Measurements from ENCODE around the gene HYAL3. TPM values are rescaled to one million over a fixed set of nuclear protein-coding genes. Genes with fewer than 3 reads are reported as not detected.

HYAL3 gene
- total and polyA plus RNA-seq, 10 of the 15 experiments (the other 5 are each of a cell fraction or from before 2014, with no cell fraction given) = 0.37 to 4.2 (median 2.8) TPM

DNA sequence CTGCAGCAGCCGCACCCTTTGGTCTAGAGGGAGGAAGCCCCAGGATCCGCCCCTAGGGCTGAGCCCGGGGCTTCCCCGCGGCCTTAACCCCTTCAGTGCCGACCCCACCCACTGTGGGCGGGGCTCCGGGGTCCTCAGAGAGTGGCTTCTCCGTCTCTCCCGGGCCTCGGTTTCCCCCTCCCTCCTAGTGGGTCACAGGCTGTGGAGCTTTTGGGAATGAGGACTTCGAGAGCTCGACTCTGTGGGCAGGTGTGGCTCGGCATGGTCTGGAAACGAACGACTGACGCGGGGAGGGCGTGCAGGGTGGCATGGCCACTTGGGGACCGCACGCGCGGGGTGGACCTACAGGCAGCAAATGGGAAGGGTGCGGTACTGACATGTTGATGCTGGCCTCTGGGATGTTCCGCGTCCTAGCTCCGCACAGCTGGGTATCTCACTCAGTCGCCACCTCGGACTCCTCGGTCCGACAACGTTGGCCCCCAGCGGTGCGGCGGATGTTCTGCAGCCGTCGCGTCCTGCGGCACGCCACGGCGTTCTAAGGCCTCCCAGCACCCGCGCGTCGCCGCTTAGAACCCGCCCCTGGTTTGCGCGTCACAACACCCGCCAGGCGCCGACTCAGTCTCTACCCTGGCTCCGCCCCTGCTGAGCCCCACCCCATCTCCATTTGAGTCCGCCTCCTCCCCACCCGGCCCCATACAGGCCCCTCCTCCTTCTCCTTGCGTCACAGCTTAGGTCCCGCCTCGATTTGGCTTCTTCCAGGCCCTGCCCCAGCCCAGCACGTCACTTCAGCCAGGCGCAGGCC lies at the start of gene HYAL3, which contains the start of gene NAA80 (continued):
- TF ChIP-seq, protein P1, sequence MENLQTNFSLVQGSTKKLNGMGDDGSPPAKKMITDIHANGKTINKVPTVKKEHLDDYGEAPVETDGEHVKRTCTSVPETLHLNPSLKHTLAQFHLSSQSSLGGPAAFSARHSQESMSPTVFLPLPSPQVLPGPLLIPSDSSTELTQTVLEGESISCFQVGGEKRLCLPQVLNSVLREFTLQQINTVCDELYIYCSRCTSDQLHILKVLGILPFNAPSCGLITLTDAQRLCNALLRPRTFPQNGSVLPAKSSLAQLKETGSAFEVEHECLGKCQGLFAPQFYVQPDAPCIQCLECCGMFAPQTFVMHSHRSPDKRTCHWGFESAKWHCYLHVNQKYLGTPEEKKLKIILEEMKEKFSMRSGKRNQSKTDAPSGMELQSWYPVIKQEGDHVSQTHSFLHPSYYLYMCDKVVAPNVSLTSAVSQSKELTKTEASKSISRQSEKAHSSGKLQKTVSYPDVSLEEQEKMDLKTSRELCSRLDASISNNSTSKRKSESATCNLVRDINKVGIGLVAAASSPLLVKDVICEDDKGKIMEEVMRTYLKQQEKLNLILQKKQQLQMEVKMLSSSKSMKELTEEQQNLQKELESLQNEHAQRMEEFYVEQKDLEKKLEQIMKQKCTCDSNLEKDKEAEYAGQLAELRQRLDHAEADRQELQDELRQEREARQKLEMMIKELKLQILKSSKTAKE (IDR thresholded peaks at IDR 0.05; ENCODE audit: low read depth, poor library complexity, severe bottlenecking) = no peak
- TF ChIP-seq CHD1 (IDR thresholded peaks at IDR 0.05; ENCODE audit: low read depth, low read length) (no peak), FOXK2 (IDR thresholded peaks at IDR 0.05) (no peak; the same call in 1 of the 2 replicates), ZNF622 (IDR thresholded peaks at IDR 0.05) (no peak), SPI1 (IDR thresholded peaks at IDR 0.05; ENCODE audit: borderline replicate concordance, insufficient read depth, low read depth, low read length) (peak; percentile 43; the same call in 1 of the 2 replicates), JUNB (IDR thresholded peaks at IDR 0.05) (no peak), CUX1 (IDR thresholded peaks at IDR 0.05; ENCODE audit: insufficient replicate concordance, low read depth, low read length) (no peak), SMARCA5 (IDR thresholded peaks at IDR 0.05) (peak; percentile 94), ZNF687 (IDR thresholded peaks at IDR 0.05) (peak; percentile 77), NFYA (IDR thresholded peaks at IDR 0.05; ENCODE audit: borderline replicate concordance, low read depth, low read length) (no peak), HSF1 (IDR thresholded peaks at IDR 0.05; ENCODE audit: low read depth, low read length) (no peak), CHD2 (IDR thresholded peaks at IDR 0.05; ENCODE audit: borderline replicate concordance, low read depth, low read length) (no peak), STAT3 (IDR thresholded peaks at IDR 0.05; ENCODE audit: low read depth, low read length) (no peak)
- TF ChIP-seq, protein P2, sequence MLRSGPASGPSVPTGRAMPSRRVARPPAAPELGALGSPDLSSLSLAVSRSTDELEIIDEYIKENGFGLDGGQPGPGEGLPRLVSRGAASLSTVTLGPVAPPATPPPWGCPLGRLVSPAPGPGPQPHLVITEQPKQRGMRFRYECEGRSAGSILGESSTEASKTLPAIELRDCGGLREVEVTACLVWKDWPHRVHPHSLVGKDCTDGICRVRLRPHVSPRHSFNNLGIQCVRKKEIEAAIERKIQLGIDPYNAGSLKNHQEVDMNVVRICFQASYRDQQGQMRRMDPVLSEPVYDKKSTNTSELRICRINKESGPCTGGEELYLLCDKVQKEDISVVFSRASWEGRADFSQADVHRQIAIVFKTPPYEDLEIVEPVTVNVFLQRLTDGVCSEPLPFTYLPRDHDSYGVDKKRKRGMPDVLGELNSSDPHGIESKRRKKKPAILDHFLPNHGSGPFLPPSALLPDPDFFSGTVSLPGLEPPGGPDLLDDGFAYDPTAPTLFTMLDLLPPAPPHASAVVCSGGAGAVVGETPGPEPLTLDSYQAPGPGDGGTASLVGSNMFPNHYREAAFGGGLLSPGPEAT (IDR thresholded peaks at IDR 0.05; ENCODE audit: low read depth) = no peak; the same call in 1 of the 2 replicates

Data from GM12878 (cell line).